H9 (cell line): ENCODE measurements around the gene CLDN20. TPM values are rescaled to one million over a fixed set of nuclear protein-coding genes. Genes with fewer than 3 reads are reported as not detected.

ENCODE experiments used
- DNase-seq: peaks from one replicate; pipeline ENCODE4 v3.0.0-alpha.2; 2017
- H2AFZ ChIP-seq: one replicate; pipeline ENCODE4 v1.6.1; 2013; ENCODE audit warnings: mild to moderate bottlenecking, low read length, control low read depth, moderate library complexity
- H2AK5ac ChIP-seq: 2 replicates; pipeline ENCODE4 v1.6.1; 2013; ENCODE audit warnings: low read length, control low read depth, mixed read lengths; ENCODE audit not compliant: insufficient read length
- H2BK120ac ChIP-seq: one replicate; pipeline ENCODE4 v1.6.1; 2013; ENCODE audit warnings: low read depth, mild to moderate bottlenecking, low read length, control low read depth, inconsistent platforms; ENCODE audit not compliant: poor library complexity, severe bottlenecking
- H2BK12ac ChIP-seq: 2 replicates; pipeline ENCODE4 v1.6.1; 2013; ENCODE audit warnings: low read length, control low read depth, mixed read lengths, low read depth; ENCODE audit not compliant: insufficient read length
- H2BK15ac ChIP-seq: 2 replicates; pipeline ENCODE4 v1.6.1; 2013; ENCODE audit warnings: low read depth, low read length, control low read depth
- H2BK20ac ChIP-seq: one replicate; pipeline ENCODE4 v1.6.1; 2013; ENCODE audit warnings: low read depth, mild to moderate bottlenecking, low read length, control low read depth, inconsistent platforms; ENCODE audit not compliant: poor library complexity, severe bottlenecking
- H2BK5ac ChIP-seq: 2 replicates; pipeline ENCODE4 v1.6.1; 2013; ENCODE audit warnings: low read length, control low read depth, mixed read lengths; ENCODE audit not compliant: insufficient read length
- H3K14ac ChIP-seq: 2 replicates; pipeline ENCODE4 v1.6.1; 2013; ENCODE audit warnings: low read length, control low read depth; ENCODE audit not compliant: insufficient read depth
- H3K18ac ChIP-seq: 2 replicates; pipeline ENCODE4 v1.6.1; 2013; ENCODE audit warnings: low read depth, mild to moderate bottlenecking, mixed read lengths, low read length, control low read depth; ENCODE audit not compliant: insufficient read length
- H3K23ac ChIP-seq: 2 replicates; pipeline ENCODE4 v1.6.1; 2013; ENCODE audit warnings: low read length, control low read depth, mixed read lengths, low read depth; ENCODE audit not compliant: insufficient read length
- H3K23me2 ChIP-seq: 2 replicates; pipeline ENCODE4 v1.6.1; 2013; ENCODE audit warnings: low read depth, mild to moderate bottlenecking, mixed read lengths, low read length, control low read depth; ENCODE audit not compliant: insufficient read length, poor library complexity, severe bottlenecking
- H3K27ac ChIP-seq: 2 replicates; pipeline ENCODE4 v1.5.1; 2013; ENCODE audit warnings: low read length, control low read depth, mixed read lengths, low read depth; ENCODE audit not compliant: insufficient read length
- H3K27me3 ChIP-seq: 2 replicates; pipeline ENCODE4 v1.6.1; 2013; ENCODE audit warnings: low read length, control low read depth, inconsistent platforms; ENCODE audit not compliant: insufficient read depth
- H3K4ac ChIP-seq: 2 replicates; pipeline ENCODE4 v1.6.1; 2013; ENCODE audit warnings: low read depth, mild to moderate bottlenecking, control low read depth, inconsistent platforms, low read length, moderate library complexity
- H3K4me1 ChIP-seq: 2 replicates; pipeline ENCODE4 v1.6.1; 2013; ENCODE audit warnings: low read length, control low read depth, inconsistent platforms; ENCODE audit not compliant: insufficient read depth
- H3K4me2 ChIP-seq: 2 replicates; pipeline ENCODE4 v1.6.1; 2013; ENCODE audit warnings: low read length, control low read depth, mixed read lengths; ENCODE audit not compliant: insufficient read length, insufficient read depth
- H3K56ac ChIP-seq: 2 replicates; pipeline ENCODE4 v1.6.1; 2013; ENCODE audit warnings: low read depth, mild to moderate bottlenecking, mixed read lengths, low read length, control low read depth; ENCODE audit not compliant: insufficient read length
- H3K79me1 ChIP-seq: 2 replicates; pipeline ENCODE4 v1.6.1; 2013; ENCODE audit warnings: low read depth, mild to moderate bottlenecking, moderate library complexity, low read length, control low read depth, inconsistent platforms; ENCODE audit not compliant: insufficient read depth, poor library complexity, severe bottlenecking
- H3K79me2 ChIP-seq: 2 replicates; pipeline ENCODE4 v1.6.1; 2013; ENCODE audit warnings: low read length, control low read depth, inconsistent platforms; ENCODE audit not compliant: insufficient read depth
- H3K9ac ChIP-seq: 2 replicates; pipeline ENCODE4 v1.6.1; 2013; ENCODE audit warnings: low read length, control low read depth, mixed read lengths; ENCODE audit not compliant: insufficient read length; ENCODE audit errors: extremely low read depth
- H3K9me3 ChIP-seq: one replicate; pipeline ENCODE4 v1.6.1; 2013; ENCODE audit warnings: low read depth, low read length, inconsistent platforms; ENCODE audit not compliant: control insufficient read depth
- H3T11ph ChIP-seq: one replicate; pipeline ENCODE4 v1.6.1; 2013; ENCODE audit warnings: mild to moderate bottlenecking, low read length, control low read depth, inconsistent platforms
- H4K20me1 ChIP-seq: one replicate; pipeline ENCODE4 v1.6.1; 2013; ENCODE audit not compliant: control insufficient read depth, insufficient read length, insufficient read depth
- H4K5ac ChIP-seq: 2 replicates; pipeline ENCODE4 v1.6.1; 2013; ENCODE audit warnings: low read depth, mild to moderate bottlenecking, mixed read lengths, low read length, control low read depth; ENCODE audit not compliant: insufficient read length
- H4K8ac ChIP-seq: replicated peaks from 2 replicates; pipeline ENCODE4 v1.6.1; 2013; ENCODE audit warnings: low read length, control low read depth, mixed read lengths, low read depth; ENCODE audit not compliant: insufficient read length
- H4K91ac ChIP-seq: 2 replicates; pipeline ENCODE4 v1.6.1; 2013; ENCODE audit warnings: low read depth, mild to moderate bottlenecking, moderate library complexity, mixed read lengths, low read length, control low read depth; ENCODE audit not compliant: insufficient read length
- H3K27ac Mint-ChIP-seq, 3 experiments: 2 replicates in 2 of 3; 3 replicates in 1 of 3; pipeline ENCODE4 v1.8.0; 2020 to 2021; ENCODE audit warnings: mixed read lengths in 3 of 3, mild to moderate bottlenecking in 1 of 3, moderate library complexity in 1 of 3
- H3K27me3 Mint-ChIP-seq: 2 replicates; pipeline ENCODE4 v1.8.0; 2021; ENCODE audit warnings: low read depth, mild to moderate bottlenecking, moderate library complexity, mixed read lengths
- H3K36me3 Mint-ChIP-seq, 3 experiments: 2 replicates in 2 of 3; 3 replicates in 1 of 3; pipeline ENCODE4 v1.8.0; 2020 to 2021; ENCODE audit warnings: low read depth in 3 of 3, mixed read lengths in 3 of 3; ENCODE audit not compliant: insufficient read depth in 1 of 3
- H3K4me1 Mint-ChIP-seq, 2 experiments: 2 replicates each; pipeline ENCODE4 v1.8.0; 2020; ENCODE audit warnings: mixed read lengths in 2 of 2
- H3K4me3 Mint-ChIP-seq, 2 experiments: 2 replicates in 1 of 2; 3 replicates in 1 of 2; pipeline ENCODE4 v1.8.0; 2020 to 2021; ENCODE audit warnings: mild to moderate bottlenecking in 2 of 2, mixed read lengths in 2 of 2, moderate library complexity in 1 of 2
- H3K9me3 Mint-ChIP-seq, 2 experiments: 2 replicates in 1 of 2; 3 replicates in 1 of 2; pipeline ENCODE4 v1.8.0; 2020; ENCODE audit warnings: mild to moderate bottlenecking in 2 of 2, mixed read lengths in 2 of 2, moderate library complexity in 1 of 2
- CTCF ChIP-seq: fragments of 200-600 bp; sonication (generic); conservative IDR thresholded peaks from 3 replicates; pipeline ENCODE4 v1.8.0; 2021; ENCODE audit warnings: antibody characterized with exemption, mild to moderate bottlenecking
- WGBS: extraction: QIAGEN DNeasy Blood & Tissue Kit; methylation state at CpG from one replicate; pipeline ENCODE4 v1.1.7; 2013; ENCODE audit warnings: missing lambda C conversion rate, low lambda C conversion rate, mixed read lengths; ENCODE audit not compliant: insufficient read length; ENCODE audit errors: extremely low coverage; 5-methylcytosine and 5-hydroxymethylcytosine counted together
- total RNA-seq: library from RNA; stranded (reverse); gene quantifications from 2 replicates; pipeline ENCODE4 v1.2.1, GENCODE V29; 2021

Gene CLDN20
- total RNA-seq, 1 experiment from 2014 or later: not detected

DNA sequence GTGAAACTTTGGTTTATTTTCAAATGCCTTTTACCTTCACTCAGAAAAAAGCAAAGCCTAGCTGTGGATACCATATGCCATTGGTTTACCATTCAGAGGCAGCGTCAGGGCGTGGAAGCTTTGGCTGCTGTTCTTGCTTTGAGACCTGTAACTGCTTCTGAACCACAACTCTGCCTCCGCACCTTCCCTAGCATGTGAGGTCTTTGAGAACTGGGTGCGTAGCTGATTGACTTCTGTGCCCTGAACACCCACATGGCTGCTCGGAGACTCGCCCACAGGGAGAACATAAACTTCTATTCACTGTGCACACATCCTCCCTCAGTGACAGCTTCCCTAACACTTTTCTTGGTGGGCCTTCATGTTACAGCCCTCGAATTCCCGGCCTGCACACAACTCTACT lies 11.2 kb upstream of the CLDN20 start:
- no peaks in the 10 kb centered on the region for H3K23me2 ChIP-seq
- no peaks in the 10 kb centered on the region for H3K79me1 ChIP-seq
- no peaks in the 10 kb centered on the region for H3K79me2 ChIP-seq
- peaks cover 16 to 65% (median 58%) of the 10 kb centered on the region in 3 experiments; a peak in 6 of 7 replicates for H3K36me3 Mint-ChIP-seq
- H2BK12ac ChIP-seq: no peak overlapping the region
- no peak overlapping the region for H3K23ac ChIP-seq
- H2AFZ ChIP-seq: no peak overlapping the region
- peaks cover 31 to 32% of the 10 kb centered on the region in 2 experiments for H3K4me1 Mint-ChIP-seq
- H2BK120ac ChIP-seq: no peak overlapping the region
- no peak overlapping the region for H3K4me2 ChIP-seq
- H2BK5ac ChIP-seq: no peak overlapping the region
- no peak overlapping the region for H3K18ac ChIP-seq
- H4K20me1 ChIP-seq: no peaks in the 10 kb centered on the region
- no peak for DNase-seq
- no peaks in the 10 kb centered on the region for H3K27me3 Mint-ChIP-seq
- no peaks in the 10 kb centered on the region for H3K9me3 Mint-ChIP-seq
- no peak overlapping the region for H3K9ac ChIP-seq
- no CpG with 5 or more reads among the region's 8 CpGs for WGBS
- H3K27ac Mint-ChIP-seq: peak overlapping the region; percentile 74 to 99 (median 84); a peak in 6 of 7 replicates
- no peak overlapping the region for H3K14ac ChIP-seq
- TF ChIP-seq CTCF: no peak
- H3K9me3 ChIP-seq: no peaks in the 10 kb centered on the region
- no peaks in the 10 kb centered on the region for H3K27me3 ChIP-seq
- no peak overlapping the region for H2AK5ac ChIP-seq
- H3K56ac ChIP-seq: no peak overlapping the region
- H3K4me3 Mint-ChIP-seq: no peak overlapping the region
- no peak overlapping the region for H3K27ac ChIP-seq
- no peak overlapping the region for H2BK20ac ChIP-seq
- H4K8ac ChIP-seq: no peak overlapping the region
- H4K91ac ChIP-seq: no peak overlapping the region
- H3K4ac ChIP-seq: no peak overlapping the region
- H3T11ph ChIP-seq: no peak overlapping the region
- H4K5ac ChIP-seq: no peak overlapping the region
- H3K4me1 ChIP-seq: 0 out of 2 replicates have a peak, but pooled peaks cover 2% of the 10 kb centered on the region
- no peak overlapping the region for H2BK15ac ChIP-seq
